Occipital lobe (tissue), 2 donors: Measurements from ENCODE around the gene HPGD. TPM values are rescaled to one million over a fixed set of nuclear protein-coding genes. Genes with fewer than 3 reads are reported as not detected.

Experiments used
- DNase-seq: peaks from one replicate; lab custom pipeline; 2025; lab: John Stamatoyannopoulos, UW
- total RNA-seq: library from RNA; depleted of rRNA; stranded (reverse); fragments of >200 nt; gene quantifications from one replicate; pipeline ENCODE4 v1.2.3, GENCODE V29; 2014

HPGD gene
- 4.2 TPM for total RNA-seq

DNA sequence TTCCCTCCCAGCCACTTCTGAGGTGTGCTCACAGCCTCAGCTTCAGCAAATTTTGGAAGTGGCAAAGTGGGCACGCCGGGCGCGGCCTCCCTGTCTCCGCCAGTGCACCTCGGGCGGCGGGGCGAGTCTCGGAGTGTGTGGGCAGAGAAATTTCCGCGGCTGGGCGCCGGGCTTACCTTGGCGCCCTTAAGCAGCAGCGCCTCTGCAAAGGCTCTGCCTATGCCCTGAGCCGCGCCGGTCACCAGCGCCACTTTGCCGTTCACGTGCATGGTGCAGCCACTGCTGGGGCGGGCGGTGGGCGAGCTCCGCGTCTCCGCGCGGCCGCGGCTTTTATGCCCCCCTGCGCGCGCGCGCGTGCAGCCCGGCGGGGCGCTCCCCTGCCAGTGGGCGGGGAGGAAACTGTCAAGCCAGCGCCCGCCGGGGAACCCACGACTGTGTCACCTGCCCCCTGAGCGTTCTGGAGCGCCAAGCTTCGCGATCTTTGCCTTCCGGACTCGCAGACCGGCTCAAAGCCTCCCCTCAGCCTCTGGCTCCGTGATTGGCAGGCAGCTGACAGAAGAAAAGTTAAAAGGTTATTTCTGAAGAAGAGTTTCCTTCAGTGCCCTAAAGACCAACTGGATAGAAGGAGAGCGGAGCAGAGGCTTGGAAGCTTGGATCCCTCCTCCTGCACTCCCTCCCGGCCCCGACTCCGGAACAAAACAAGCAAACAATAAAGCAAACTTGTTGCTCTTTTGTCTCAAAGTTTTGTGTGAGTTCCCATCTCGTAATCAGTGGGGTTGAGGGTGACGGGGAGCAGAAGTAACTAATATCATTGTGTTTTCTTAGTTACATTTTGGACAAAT lies at the start of gene HPGD:
Gene HPGD, minus strand, starts transcription at position 306 of the 842 bp plus-strand sequence. Its CDS starts 37 bp downstream, at position 269.
- DNase-seq: no peak

DNA sequence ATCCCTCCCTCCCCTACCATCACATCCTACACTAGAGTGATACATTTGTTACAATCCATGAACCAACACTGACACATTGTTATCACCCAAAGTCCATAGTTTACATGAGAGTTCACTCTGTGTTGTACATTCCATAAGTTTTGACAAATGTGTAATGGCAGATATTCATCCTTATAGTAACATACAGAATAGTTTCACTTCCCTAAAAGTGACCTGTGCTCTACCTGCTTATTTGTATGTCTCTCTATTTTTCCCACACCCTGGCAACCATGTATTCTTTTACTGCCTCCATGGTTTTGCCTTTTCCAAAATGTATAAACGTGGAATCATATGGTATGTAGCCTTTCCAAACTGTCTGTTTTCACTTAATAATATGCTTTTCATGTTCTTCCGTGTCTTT lies 42.2 kb upstream of the HPGD start:
- DNase-seq: no peak

DNA sequence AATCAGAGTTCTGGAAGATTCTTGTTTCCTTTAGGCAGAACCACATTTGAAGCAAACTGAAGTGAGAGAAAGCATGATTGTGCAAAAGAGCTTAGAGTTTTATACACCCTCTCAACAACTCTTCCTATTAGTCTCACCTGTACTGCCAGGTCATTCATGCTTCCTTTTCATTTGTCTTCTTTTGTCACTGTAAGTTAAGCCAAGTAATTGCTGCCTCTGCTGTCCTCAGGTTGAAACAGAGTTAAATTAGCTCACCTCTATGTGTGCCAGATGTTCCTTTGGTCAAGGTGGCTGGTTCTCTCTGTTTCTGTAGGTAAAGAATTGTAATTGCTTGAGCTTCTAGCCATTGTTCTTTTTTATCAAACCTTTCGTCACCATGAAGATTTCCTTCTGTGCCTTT lies 41.1 kb upstream of the HPGD start:
- no peak for DNase-seq

DNA sequence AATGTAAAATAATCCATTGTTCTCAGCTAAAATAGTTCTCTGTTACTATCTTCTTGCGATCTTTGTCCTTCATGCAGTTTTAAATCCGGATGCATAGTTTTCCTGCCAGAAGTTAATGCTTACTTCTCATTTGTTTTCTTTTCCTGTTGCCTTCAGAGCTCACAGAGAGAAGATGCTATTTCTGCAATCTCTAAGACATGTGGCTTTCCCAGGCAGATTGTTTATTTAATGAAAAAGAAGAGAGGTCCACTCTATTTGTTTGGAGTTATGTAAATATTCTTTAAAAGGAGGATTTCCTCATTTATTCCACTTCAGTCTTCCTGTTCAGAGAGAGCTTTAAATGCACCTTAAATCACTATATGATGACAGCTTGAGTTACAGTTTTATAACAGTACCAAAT lies 39.3 kb upstream of the HPGD start:
- no peak for DNase-seq

DNA sequence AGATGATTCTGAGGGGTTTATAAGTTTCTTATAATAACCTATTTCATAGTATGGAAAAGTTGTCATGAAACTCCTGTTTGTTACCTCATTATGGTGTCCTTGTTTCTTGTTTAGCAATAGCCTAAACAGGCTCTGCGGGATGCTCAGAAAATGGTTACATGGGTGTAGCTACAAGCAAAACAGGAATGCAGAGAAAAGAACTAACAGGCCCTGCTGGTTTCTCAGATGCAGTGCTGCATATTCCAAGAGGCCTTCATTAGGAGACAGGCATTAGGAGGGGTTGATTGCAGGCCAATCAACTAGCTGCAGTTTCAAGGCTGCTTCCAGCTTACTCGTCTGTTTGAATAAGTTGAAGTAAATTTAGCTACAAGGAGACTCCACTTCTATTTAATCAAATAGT lies 37.6 kb upstream of the HPGD start:
- DNase-seq: no peak

DNA sequence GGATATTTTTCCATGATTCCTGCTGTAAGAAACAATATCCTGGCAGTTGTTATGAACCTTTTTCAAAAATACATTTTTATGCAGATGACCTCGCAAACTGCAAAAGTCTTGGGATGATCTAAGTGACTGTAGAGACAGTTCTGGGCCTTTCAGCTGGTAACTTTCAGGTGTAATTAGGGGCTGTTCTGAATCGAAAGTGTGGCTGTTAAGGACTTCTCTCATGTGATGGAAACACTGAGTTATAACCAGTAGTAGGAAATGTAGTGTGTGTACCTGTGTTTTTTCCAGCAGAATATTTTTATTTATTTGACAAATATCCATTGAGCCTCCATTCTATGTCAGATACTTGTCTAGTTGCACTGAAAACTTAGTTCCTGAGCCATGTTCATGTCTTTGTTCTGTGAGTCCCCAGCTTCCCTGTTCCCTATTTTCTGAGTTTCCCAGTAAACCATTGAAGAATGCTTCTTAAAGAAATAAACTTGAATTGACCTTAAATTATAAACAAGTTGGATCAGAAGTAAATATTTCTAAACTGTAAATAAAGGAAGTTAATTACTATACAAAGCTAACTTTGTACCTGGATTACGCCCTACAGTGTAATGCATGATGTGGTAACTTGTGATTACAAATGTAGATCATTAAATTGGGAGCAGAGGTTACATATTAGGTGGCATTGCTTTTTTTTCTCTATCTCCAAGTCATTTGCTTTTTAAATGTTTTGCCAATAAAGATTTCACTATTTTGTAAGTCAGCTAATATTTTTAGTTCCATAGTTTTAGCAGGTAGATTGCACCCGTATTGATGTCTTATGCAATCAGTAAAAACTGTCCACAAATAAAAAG lies 33.7 kb upstream of the HPGD start:
- DNase-seq: no peak

DNA sequence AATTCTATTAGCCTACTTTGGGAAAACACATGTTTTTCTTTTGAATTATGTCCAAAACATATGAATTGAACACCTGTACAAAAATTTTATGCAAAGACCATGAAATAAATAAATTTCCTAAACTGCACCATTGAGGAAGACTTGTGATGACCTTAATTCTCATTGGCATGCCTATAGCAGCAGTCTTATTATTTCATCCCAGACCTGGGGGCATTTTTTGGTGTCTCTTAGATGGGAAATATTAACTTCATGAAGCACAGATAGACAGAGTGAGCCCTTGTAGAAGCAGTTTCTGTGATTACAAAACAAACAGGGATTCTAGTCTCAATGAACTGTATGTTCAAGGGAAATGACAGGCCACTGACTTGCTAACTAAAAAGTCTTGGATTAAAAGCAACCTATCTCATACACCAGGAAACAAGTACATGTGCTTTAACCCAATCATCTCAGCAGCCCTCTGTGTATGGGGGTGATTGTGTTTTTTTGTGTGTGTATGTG lies 32.0 kb upstream of the HPGD start:
- DNase-seq: no peak

DNA sequence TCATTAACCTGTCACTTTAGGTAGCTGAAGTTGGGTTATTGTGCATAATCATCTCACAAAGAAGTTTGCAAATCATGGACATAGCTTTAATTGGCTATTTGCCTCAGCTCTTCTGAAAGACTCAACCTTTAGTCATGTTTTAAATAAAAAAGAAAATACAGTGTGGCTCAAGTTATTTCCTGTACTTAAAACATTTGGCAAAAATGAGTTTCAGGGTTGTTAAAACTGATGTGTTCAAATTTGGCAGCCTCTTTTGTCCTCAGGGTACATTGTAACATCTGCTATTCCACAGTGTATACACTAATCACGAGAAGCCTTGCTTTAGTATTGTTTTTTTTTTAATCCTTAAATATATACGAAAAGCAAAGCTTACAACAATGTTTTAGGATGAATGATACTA lies 31.5 kb upstream of the HPGD start:
- no peak for DNase-seq

DNA sequence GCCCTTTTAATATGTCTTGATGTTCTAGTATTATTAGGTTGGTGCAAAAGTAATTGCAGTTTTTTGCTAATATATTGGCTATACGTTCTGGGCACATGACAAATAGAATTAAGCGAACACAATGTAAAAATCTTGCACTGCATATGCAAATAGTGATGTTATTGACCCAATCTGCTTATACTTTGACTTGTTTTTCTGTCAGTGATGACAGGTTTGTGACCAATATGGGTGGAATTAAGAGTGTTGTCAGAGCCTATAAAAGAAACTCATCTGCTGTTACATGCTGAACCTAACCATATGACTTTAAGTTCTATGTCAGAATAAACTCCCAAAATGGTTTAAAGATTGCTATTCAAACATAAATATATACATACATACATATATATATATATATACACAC lies 30.7 kb upstream of the HPGD start:
- DNase-seq: no peak

DNA sequence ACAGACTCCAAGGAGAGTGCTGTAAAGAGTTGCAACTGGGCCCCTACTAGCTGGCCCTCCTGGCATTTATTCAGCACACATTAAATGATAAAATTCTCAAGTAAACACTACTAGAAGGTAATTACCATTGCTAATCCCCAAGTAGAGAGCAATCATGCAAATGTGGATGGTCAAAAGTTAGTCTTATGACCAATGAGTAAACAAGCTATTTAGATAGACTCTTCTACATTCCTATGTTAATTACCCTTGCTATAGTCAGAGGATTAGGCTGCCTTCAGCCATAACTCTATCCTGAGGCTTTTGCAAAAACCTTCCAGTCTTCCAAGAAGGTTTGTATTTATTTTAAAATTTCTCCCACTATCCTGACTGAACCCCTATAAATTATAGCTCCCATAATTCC lies 28.3 kb upstream of the HPGD start:
- no peak for DNase-seq

DNA sequence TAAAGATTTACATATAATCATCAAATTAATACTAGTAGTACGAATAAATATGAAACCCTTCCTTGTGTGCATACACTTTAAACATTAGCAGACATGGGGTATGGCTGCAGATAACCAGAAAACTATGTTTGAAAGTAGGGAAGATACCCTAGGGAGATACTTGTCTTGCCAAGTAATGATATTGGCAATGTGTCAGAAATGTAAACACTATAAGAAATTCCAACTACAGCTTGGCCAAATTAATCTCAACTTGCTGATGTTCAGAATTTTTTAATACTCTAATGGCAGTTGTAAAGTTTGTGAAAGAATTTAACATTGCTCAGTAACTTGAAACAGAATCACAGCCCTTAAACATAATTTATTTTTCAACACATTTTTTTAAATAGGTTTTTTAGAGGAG lies 27.4 kb upstream of the HPGD start:
- no peak for DNase-seq

DNA sequence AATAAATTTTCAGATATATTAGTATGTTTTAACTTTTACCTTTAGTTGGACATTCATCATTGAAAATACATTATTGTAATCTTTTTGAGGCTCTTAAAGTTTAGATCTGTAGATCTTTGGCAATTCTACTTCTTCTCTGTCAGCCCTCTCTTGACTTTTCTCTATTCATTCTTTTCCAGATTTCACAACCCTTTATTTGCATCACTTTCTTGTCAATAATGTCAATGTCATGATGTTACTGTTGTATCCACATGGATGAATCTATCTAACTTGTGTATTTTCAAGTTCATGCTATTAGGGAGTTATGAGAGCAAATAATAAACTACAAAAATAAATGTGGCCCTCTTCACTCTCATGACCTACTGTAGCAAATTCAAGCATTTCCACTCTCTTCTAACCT lies 23.0 kb upstream of the HPGD start:
- DNase-seq: no peak

DNA sequence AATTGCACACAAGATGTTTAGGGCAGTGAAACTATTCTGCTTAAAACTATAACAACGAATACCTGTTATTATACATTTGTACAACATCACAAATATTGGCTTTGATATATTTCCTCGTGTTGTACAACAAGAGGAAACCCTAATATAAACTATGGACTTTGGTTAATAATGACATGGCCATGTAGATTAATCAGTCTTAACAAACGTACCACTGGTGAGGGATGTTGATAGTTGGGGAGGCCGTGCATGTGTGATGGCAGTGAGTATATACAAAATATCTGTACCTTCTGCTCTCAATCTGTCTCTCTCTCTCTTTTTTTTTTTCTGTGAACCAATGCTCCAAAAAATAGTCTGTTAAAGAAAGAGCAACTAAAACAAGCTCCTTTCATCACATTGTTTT lies 22.2 kb upstream of the HPGD start:
- no peak for DNase-seq

DNA sequence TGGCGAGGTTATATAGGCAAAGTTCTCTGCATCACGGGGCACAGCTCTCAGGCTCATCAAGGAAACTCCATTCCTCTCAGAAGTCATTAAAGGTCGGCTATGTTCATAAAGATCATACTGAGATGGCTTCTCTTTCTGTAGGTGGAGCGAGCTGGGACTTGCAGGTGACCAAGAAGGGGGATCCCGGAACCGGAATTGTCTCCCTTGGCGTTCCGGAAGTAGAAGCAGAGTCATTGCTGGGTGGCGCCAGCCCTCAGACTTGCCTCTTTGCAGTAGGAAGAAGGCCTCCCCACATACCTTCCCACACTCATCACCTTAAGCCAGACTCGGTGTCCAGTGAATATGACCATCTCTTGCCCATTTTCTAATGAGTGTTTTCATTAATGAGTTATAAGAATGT lies 17.9 kb upstream of the HPGD start:
- DNase-seq: no peak

DNA sequence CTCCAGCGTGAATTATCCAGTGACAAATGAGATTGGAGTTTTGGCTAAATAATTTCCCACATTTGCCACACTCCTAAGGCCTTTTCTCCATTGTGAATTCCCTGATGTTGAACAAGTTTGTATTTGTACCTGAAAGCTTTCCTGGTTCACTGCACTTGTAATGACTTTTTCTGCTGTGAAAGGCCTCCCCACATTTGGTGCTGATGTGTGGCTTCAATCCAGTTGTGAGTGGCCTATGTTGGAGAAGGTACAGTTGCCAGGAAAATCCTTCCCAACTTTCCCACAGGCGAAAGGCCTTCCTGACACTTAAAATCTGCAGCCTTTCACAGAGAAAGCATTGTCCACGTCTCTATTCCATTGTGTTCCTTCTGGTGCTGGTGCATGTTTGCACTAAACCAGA lies 17.3 kb upstream of the HPGD start:
- no peak for DNase-seq

DNA sequence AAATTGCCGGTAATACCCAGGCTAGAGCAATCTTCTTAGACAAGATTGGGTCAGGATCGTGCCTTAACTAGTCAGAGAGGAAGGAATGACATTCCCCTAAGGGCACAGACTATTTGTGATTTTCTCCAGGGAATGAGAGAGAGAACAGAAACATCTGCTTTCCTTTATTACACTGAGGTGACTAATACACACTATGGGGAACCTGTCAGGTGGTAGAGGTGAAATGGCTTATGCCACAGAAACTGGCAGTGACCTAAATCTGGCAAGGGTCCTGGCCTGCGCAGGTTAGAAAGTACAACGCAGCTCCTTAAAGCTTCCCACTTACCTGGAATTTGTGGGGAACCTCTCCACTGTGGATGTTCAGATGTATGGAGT lies 16.6 kb upstream of the HPGD start:
- no peak for DNase-seq

DNA sequence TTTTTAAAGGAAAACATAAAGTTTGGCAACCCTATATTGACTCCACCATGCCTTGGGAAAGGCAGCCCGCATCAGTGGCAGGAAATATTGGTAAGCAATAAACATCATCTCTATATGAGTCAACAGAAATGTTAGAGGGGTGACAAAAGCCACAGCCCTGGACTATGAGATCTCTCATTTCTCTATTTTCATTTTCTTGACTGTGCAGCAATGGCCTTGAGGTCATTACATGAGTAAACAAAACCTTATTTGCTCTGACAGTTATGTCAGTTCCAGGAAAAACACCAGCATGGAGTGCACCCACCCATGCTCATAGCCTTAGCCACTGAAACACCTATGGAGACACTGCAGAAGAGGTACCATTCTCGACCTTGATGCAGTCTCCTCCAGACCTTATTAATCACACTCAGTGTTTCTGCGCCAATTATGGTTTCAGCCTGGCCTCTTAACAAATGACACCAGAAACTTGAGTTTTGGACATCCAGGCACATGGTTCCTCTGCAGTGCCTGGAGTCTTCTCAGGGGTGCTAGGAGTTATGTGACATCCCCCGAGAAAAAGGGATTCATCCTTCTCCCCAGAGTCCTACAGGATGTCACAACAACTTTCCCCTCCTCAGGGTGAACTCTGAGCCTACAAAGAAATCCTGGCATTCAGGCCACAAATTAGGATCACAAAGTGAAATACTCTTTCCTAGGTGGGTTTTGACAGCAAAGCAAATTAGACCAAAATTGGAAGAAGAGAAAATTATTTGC lies 16.0 kb upstream of the HPGD start:
- no peak for DNase-seq

DNA sequence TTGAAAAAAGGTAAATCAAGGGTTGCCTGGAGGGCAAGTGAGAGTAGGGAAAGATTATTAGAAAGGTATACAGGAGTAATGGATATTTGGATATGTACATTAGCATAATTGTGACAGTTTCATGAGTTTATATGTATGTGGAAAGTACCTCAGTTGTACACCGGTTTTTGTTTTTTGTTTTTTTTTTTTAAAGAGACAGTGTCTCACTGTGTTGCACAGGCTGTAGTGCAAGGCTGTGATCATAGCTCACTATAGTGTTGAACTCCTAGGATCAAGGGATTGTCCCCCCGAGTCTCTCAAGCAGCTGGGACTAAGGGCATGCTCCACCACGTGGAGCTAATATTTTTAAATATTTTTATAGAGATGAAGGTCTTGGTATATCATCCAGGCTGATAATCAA lies 15.3 kb upstream of the HPGD start:
- no peak for DNase-seq

DNA sequence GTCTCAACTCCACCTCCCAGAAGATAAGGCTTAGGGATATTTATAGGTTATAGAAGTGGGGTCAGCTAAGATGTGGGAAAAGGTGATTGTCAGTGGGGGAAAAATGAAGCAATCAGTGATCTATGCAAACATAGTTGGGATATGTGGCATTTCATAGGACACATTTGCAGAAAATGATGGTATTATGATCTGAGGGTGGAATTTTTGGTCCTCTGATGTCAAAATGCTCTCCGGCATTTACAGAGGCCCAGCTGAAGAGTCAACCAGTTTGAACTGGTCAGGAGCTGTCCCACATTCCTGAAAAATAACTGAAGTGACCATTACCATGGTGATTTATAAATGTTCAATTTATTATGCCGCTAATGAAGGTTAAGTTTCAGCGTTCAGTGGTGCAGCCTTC lies 12.2 kb upstream of the HPGD start:
- no peak for DNase-seq

DNA sequence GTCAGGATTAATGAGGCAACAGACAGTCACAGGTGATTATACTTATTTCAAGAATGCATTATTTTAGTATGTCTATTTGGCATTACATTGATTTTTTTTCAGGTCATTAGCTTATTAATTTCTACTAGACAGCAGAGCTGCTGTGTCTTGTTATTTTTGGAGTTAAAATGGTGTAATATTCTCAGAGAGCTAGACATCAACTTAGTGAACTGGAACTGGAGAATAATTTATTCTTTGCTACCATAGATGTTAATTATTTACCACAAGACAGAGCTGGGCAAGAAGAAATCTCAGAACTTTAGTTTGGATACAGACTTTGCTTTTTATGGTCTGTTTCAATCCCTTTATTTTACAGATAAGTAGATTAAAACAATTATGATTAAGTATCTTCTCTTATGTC lies 10.2 kb upstream of the HPGD start:
- DNase-seq: no peak

DNA sequence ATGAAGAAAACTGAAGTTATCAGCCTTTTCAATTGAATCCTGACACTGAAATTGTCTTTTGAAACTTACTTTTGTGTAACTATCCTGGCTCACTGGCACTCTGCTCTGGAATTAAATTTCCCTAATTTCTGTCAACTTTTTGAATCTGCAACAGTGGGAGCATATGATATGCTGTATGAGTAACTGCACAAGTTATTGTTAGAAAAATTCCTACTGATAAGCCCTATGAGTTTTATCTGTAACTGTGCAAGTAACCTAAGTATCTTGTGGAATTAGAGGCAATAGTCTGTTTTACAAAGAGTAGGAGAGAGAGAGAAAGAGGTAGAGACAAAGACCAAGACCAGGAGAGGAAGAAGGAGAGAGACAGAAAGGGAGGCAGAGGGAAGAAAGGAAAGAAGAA lies 9.2 kb upstream of the HPGD start:
- no peak for DNase-seq

DNA sequence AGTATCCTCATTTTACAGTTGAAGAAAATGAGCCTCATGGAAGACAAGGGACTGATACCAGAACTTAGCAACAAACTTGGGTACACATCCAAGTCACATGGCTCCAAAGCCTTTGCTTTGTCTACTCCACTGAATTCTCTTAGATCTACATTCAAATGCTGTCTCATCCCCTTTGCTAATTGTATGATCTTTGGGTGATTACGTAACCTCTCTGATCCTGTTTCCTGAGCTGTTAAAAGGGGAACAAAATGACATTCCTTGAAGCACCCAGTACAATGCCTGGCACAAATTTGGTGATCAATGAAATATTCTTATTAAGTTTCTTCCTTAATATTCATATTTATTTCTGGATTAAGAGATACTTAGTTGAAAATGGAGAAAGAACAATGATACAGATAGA lies 5.9 kb upstream of the HPGD start:
- no peak for DNase-seq
